ENCODE measurements around the gene BSG.

BSG gene

DNA sequence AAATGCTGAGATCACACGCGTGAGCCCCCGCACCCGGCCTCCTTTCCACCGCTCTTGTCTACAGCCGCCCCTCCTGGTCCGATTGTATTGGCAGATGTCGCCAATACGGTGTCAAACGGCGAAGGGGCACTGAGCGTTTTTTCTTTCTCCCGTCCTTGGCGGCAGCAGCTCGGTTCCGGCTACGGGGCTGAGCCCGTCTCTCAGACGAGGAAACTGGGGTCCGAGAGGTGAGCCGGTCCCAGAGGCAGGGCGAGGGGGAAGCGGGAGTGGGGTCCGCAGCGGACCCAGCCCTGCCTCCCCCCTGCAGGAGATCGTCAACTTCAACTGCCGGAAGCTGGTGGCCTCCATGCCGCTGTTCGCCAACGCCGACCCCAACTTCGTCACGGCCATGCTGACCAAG, 40.5 kb downstream of the BSG start:
- Histone ChIP-seq H3K4me3 (ENCODE audit: low read depth, low read length) (no peak overlapping the region), H3K9me3 (ENCODE audit: severe bottlenecking) (no peaks in the 10 kb centered on the region), H3K27me3 (ENCODE audit: insufficient read depth, low read depth, severe bottlenecking) (no peaks in the 10 kb centered on the region), H3K27ac (no peak overlapping the region), H3K36me3 (peaks cover 23% of the 10 kb centered on the region)
- no peak for DNase-seq
- TF ChIP-seq, protein P1, sequence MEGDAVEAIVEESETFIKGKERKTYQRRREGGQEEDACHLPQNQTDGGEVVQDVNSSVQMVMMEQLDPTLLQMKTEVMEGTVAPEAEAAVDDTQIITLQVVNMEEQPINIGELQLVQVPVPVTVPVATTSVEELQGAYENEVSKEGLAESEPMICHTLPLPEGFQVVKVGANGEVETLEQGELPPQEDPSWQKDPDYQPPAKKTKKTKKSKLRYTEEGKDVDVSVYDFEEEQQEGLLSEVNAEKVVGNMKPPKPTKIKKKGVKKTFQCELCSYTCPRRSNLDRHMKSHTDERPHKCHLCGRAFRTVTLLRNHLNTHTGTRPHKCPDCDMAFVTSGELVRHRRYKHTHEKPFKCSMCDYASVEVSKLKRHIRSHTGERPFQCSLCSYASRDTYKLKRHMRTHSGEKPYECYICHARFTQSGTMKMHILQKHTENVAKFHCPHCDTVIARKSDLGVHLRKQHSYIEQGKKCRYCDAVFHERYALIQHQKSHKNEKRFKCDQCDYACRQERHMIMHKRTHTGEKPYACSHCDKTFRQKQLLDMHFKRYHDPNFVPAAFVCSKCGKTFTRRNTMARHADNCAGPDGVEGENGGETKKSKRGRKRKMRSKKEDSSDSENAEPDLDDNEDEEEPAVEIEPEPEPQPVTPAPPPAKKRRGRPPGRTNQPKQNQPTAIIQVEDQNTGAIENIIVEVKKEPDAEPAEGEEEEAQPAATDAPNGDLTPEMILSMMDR (IDR thresholded peaks at IDR 0.05; ENCODE audit: low read depth, low read length), result no peak

DNA sequence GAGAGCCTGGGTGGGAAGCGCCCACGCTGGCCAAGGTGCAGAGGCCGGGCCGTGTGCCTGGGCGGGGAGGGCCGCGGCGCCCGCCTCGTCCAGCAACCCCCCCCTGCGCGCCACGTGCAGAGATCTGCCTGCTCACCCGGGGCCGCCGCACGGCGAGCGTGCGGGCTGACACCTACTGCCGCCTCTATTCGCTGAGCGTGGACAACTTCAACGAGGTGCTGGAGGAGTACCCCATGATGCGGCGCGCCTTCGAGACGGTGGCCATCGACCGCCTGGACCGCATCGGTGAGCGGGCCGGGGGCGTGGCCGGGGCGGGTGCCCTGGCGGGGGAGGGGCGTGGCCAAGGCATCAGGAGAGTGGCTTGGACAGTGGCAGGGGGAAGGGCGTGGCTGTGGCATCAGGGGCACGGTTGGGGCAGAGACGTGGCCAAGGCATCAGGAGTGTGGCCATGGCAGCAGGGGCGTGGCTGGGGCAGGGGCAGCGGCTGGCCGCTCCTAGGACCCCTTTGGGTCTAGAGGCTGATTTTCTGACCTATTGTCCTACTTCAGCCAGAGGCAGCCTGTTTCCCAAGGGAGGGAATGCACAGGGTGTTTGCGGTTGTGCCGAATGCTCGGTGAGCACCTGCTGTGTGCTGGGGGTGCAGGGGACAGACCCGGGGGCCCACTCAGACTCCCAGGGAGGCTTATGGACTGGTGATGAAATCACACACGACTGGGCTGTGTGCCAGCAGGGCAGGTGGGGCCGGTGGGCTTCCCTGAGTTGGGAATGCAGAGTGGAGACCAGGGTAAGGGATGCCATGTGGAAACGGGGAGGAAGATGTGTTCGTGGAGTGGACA, 41.6 kb downstream of the BSG start:
- H3K27ac ChIP-seq, result no peak overlapping the region

DNA sequence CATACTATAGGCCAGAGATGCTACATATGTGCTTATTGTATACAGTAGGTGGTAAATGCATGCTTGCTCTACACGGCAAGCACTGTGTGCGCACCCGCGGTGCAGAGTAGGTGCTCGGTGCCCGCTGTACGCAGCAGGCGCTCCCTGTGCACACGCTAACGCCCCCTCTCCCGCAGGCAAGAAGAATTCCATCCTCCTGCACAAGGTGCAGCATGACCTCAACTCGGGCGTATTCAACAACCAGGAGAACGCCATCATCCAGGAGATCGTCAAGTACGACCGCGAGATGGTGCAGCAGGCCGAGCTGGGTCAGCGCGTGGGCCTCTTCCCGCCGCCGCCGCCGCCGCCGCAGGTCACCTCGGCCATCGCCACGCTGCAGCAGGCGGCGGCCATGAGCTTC, 43.2 kb downstream of the BSG start:
- Histone ChIP-seq H3K27ac (no peak overlapping the region), H3K9me3 (ENCODE audit: severe bottlenecking) (no peaks in the 10 kb centered on the region), H3K4me3 (ENCODE audit: low read depth, low read length) (no peak overlapping the region), H3K27me3 (ENCODE audit: insufficient read depth, low read depth, severe bottlenecking) (no peaks in the 10 kb centered on the region), H3K36me3 (peaks cover 47% of the 10 kb centered on the region)
- TF ChIP-seq, protein P1 (IDR thresholded peaks at IDR 0.05; ENCODE audit: low read depth, low read length), result no peak
- DNase-seq, result no peak

More for the DNA sequence above, 41.6 kb downstream of the BSG start:
- no peak for DNase-seq
- Histone ChIP-seq H3K4me3 (ENCODE audit: low read depth, low read length) (no peak overlapping the region), H3K9me3 (ENCODE audit: severe bottlenecking) (no peaks in the 10 kb centered on the region), H3K27me3 (ENCODE audit: insufficient read depth, low read depth, severe bottlenecking) (no peaks in the 10 kb centered on the region), H3K36me3 (peaks cover 33% of the 10 kb centered on the region)
- TF ChIP-seq, protein P1 (IDR thresholded peaks at IDR 0.05; ENCODE audit: low read depth, low read length), result no peak

DNA sequence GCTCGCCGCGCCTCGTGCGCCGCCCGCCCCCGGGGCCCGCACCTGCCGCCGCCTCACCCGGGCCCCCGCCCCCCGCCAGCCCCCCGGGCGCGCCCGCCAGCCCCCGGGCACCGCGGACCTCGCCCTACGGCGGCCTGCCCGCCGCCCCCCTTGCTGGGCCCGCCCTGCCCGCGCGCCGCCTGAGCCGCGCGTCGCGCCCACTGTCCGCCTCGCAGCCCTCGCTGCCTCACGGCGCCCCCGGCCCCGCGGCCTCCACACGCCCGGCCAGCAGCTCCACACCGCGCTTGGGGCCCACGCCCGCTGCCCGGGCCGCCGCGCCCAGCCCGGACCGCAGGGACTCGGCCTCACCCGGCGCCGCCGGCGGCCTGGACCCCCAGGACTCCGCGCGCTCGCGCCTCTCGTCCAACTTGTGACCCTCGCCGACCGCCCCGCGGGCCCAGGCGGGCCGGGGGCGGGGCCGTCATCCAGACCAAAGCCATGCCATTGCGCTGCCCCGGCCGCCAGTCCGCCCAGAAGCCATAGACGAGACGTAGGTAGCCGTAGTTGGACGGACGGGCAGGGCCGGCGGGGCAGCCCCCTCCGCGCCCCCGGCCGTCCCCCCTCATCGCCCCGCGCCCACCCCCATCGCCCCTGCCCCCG, 43.8 kb downstream of the BSG start:
- H3K4me3 ChIP-seq (ENCODE audit: low read depth, low read length), result no peak overlapping the region

DNA sequence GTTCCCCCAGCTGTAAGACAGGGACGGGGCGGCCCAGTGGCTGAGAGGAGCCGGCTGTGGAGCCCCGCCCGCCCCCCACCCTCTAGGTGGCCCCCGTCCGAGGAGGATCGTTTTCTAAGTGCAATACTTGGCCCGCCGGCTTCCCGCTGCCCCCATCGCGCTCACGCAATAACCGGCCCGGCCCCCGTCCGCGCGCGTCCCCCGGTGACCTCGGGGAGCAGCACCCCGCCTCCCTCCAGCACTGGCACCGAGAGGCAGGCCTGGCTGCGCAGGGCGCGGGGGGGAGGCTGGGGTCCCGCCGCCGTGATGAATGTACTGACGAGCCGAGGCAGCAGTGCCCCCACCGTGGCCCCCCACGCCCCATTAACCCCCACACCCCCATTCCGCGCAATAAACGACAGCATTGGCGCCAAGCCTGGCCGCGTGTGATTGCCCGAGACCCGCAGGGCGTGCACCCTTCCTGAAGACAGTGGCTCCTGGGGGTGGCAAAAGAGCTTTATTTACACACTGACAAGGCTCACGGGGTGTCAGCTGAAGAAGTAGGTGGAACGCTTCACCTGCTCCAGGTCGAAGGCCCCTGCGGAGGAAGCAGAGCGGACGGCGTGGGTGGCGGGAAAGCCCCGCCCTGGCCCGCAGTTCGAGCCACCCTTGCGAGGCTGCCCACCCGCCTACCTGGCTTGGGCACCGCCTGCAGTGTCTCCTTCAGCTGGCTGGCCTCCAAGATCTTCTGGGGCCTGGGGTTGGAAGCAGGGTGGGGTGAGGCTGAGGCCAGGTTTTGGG, 44.5 kb downstream of the BSG start:
- H3K4me3 ChIP-seq (ENCODE audit: low read depth, low read length), result no peak overlapping the region
- peaks cover 51% of the 10 kb centered on the region for H3K36me3 ChIP-seq
- DNase-seq, result no peak
- no peak overlapping the region for H3K27ac ChIP-seq
- TF ChIP-seq, protein P1 (IDR thresholded peaks at IDR 0.05; ENCODE audit: low read depth, low read length), result no peak
- no peaks in the 10 kb centered on the region for H3K9me3 ChIP-seq (ENCODE audit: severe bottlenecking)
- H3K27me3 ChIP-seq (ENCODE audit: insufficient read depth, low read depth, severe bottlenecking), result no peaks in the 10 kb centered on the region

More for the DNA sequence above, 43.8 kb downstream of the BSG start:
- Histone ChIP-seq H3K27me3 (ENCODE audit: insufficient read depth, low read depth, severe bottlenecking) (no peaks in the 10 kb centered on the region), H3K27ac (no peak overlapping the region), H3K36me3 (peaks cover 47% of the 10 kb centered on the region), H3K9me3 (ENCODE audit: severe bottlenecking) (no peaks in the 10 kb centered on the region)
- TF ChIP-seq, protein P1 (IDR thresholded peaks at IDR 0.05; ENCODE audit: low read depth, low read length), result no peak
- DNase-seq, result no peak

Data from WERI-Rb-1 (cell line).